SKM-1 treated with dmso at 0.1 percent for 144 hours (cell line): ENCODE data around the gene UQCC5.
"Not testable (repeated sequence)": the region's sequence is repeated elsewhere in the genome, so short reads cannot be mapped to it uniquely, and the experiment has no call there.

Experiments used
- DNase-seq: peaks from one replicate; lab custom pipeline; 2025; ENCODE audit not compliant: unreplicated experiment; lab: John Stamatoyannopoulos, UW

Gene UQCC5

GRCh38 chr3:52521881-52522650 is 14.3 kb upstream of the UQCC5 start:
- DNase-seq, result no peak

GRCh38 chr3:52522651-52523251 is 13.7 kb upstream of the UQCC5 start:
- DNase-seq, result no peak

- DNase-seq, result no peak
These were observed 12.8 kb upstream of the UQCC5 start for GRCh38 chr3:52523386-52524257.

GRCh38 chr3:52524258-52524751 is 12.1 kb upstream of the UQCC5 start:
- DNase-seq, result no peak

- DNase-seq, result no peak
These were observed 11.4 kb upstream of the UQCC5 start for GRCh38 chr3:52524752-52525679.

- DNase-seq, result no peak
These were observed 10.5 kb upstream of the UQCC5 start for GRCh38 chr3:52525680-52526561.

GRCh38 chr3:52526671-52527038 is 9.8 kb upstream of the UQCC5 start:
- DNase-seq, result not testable (repeated sequence)

GRCh38 chr3:52527039-52527731 is 9.2 kb upstream of the UQCC5 start:
- DNase-seq, result no peak

- no peak for DNase-seq
These were observed 8.4 kb upstream of the UQCC5 start for GRCh38 chr3:52527732-52528585.

GRCh38 chr3:52528586-52529375 is 7.6 kb upstream of the UQCC5 start:
- no peak for DNase-seq

GRCh38 chr3:52529376-52530333 is 6.8 kb upstream of the UQCC5 start:
- DNase-seq, result no peak

- no peak for DNase-seq
These were observed 5.2 kb upstream of the UQCC5 start for GRCh38 chr3:52530918-52531826.

GRCh38 chr3:52531860-52532516 is 4.4 kb upstream of the UQCC5 start:
- no peak for DNase-seq

- no peak for DNase-seq
These were observed 3.9 kb upstream of the UQCC5 start for GRCh38 chr3:52532517-52532837.
